K562 (cell line): ENCODE measurements around the gene RNPEP. TPM values are rescaled to one million over a fixed set of nuclear protein-coding genes. Genes with fewer than 3 reads are reported as not detected.

ENCODE experiments used
- AFF1 ChIP-seq, 2 experiments: fragments of 450-650 bp; IDR thresholded peaks; 2 replicates each; pipeline ENCODE4 v1.6.1; 2018; ENCODE audit warnings: mild to moderate bottlenecking in 2 of 2, low read depth in 1 of 2; ENCODE audit not compliant: partially characterized antibody in 2 of 2
- ATF7 ChIP-seq: fragments of 450-650 bp; IDR thresholded peaks from 2 replicates; pipeline ENCODE4 v1.7.1; 2014; ENCODE audit warnings: mild to moderate bottlenecking, moderate library complexity
- BRCA1 ChIP-seq, 2 experiments: fragments of 450-650 bp in 1 of 2; sonication (generic) in 1 of 2; formaldehyde crosslinking in 1 of 2; IDR thresholded peaks; 2 replicates each; pipeline versions ENCODE4 v1.5.0 to v1.6.1; 2017 to 2020; ENCODE audit warnings: mild to moderate bottlenecking in 1 of 2, missing genetic modification reagents in 1 of 2
- C11orf30 ChIP-seq: fragments of 450-650 bp; IDR thresholded peaks from 2 replicates; pipeline ENCODE4 v1.6.1; 2016; ENCODE audit warnings: low read depth, mild to moderate bottlenecking
- CBFA2T3 ChIP-seq: fragments of 450-650 bp; IDR thresholded peaks from 2 replicates; pipeline ENCODE4 v1.6.1; 2017
- DNMT1 ChIP-seq: fragments of 450-650 bp; IDR thresholded peaks from 2 replicates; pipeline ENCODE4 v1.6.1; 2016; ENCODE audit warnings: antibody characterized with exemption, mild to moderate bottlenecking
- FOXP1 ChIP-seq: sonication (generic); formaldehyde crosslinking; IDR thresholded peaks from 2 replicates; pipeline ENCODE4 v1.8.0; 2022; ENCODE audit warnings: mild to moderate bottlenecking, missing genetic modification reagents
- KDM4B ChIP-seq, 2 experiments: fragments of 450-650 bp in 1 of 2; sonication (generic) in 1 of 2; IDR thresholded peaks; 2 replicates each; pipeline ENCODE4 v1.6.1; 2016 to 2017; ENCODE audit warnings: borderline replicate concordance in 2 of 2, antibody characterized with exemption in 1 of 2, low read depth in 1 of 2, mild to moderate bottlenecking in 1 of 2
- RERE ChIP-seq: sonication (generic); formaldehyde crosslinking; IDR thresholded peaks from 2 replicates; pipeline ENCODE4 v1.8.0; 2023; ENCODE audit warnings: missing genetic modification reagents, mild to moderate bottlenecking, borderline replicate concordance
- SMARCA5 ChIP-seq: fragments of 450-650 bp; IDR thresholded peaks from 2 replicates; pipeline ENCODE4 v1.6.1; 2016
- SRF ChIP-seq, 2 experiments: fragments of 250-450, 450-650 bp in 1 of 2; sonication (Bioruptor Pico) in 1 of 2; sonication (generic) in 1 of 2; formaldehyde crosslinking; IDR thresholded peaks; 2 replicates each; pipeline versions ENCODE4 v1.5.0 to v1.5.1; 2020 to 2022; ENCODE audit warnings: mild to moderate bottlenecking in 1 of 2, missing genetic modification reagents in 1 of 2
- TEAD4 ChIP-seq, 2 experiments: sonication (generic) in 1 of 2; formaldehyde crosslinking in 1 of 2; IDR thresholded peaks; 2 replicates each; pipeline versions ENCODE4 v1.6.1 to v1.8.0; 2012 to 2022; ENCODE audit warnings: borderline replicate concordance in 1 of 2, inconsistent platforms in 1 of 2, low read length in 1 of 2, mild to moderate bottlenecking in 1 of 2, missing genetic modification reagents in 1 of 2
- ZBTB2 ChIP-seq: fragments of 450-650 bp; IDR thresholded peaks from 2 replicates; pipeline ENCODE4 v1.6.1; 2016; ENCODE audit warnings: antibody characterized with exemption
- ZNF586 ChIP-seq: fragments of 450-650 bp; formaldehyde crosslinking; conservative IDR thresholded peaks from 2 replicates; pipeline ENCODE4 v1.4.0; 2020; ENCODE audit warnings: mild to moderate bottlenecking, moderate library complexity
- ZNF766 ChIP-seq: fragments of 200-800 bp; sonication (Bioruptor generic); conservative IDR thresholded peaks from 2 replicates; pipeline ENCODE4 v1.6.1; 2016; ENCODE audit warnings: missing genetic modification characterization, missing compliant biosample characterization
- polyA plus RNA-seq, 8 experiments: library from polyadenylated mRNA; depleted of rRNA in 4 of 8; stranded (reverse) in 5 of 8; unstranded in 3 of 8; fragments of >200 nt; fragmentation: Nextera tagmentation in 2 of 8; fragmentation: Illumina TruSeq in 1 of 8; extraction: Ambion mirVana in 2 of 8; extraction: Trizol in 1 of 8; gene quantifications; 2 replicates each; pipeline versions ENCODE4 v1.2.1 to v1.2.3, GENCODE V29; 2011 to 2014; ENCODE audit warnings: inconsistent platforms in 1 of 8, missing spikeins in 1 of 8
- total RNA-seq, 7 experiments: library from RNA; depleted of rRNA in 6 of 7; stranded (reverse); fragments of >200 nt in 6 of 7; fragmentation: Illumina TruSeq in 2 of 7; extraction: Trizol in 2 of 7; gene quantifications; 2 replicates each; pipeline versions ENCODE4 v1.2.1 to v1.2.3, GENCODE V29; 2011 to 2021; ENCODE audit warnings: low replicate concordance in 1 of 7

RNPEP gene
- total and polyA plus RNA-seq, 9 of the 15 experiments (the other 6 are each of a cell fraction or from before 2014, with no cell fraction given) = 27.5 to 131 (median 63.4) TPM

- no peak for TF ChIP-seq RERE
- peak; percentile 90; the same call in 1 of the 2 replicates for TF ChIP-seq SMARCA5
- TF ChIP-seq ZBTB2 = peak; percentile 47; the same call in 1 of the 2 replicates
- peak; percentile 36 to 49 for TF ChIP-seq AFF1 (IDR thresholded peaks at IDR 0.05; ENCODE audit: low read depth in 1 of 2, partially characterized antibody in 2 of 2)
- TF ChIP-seq DNMT1 = no peak
- TF ChIP-seq ATF7 = peak; percentile 61; the same call in 1 of the 2 replicates
- 0 out of 2 replicates have a peak, but pooled peaks have one; percentile 42 for TF ChIP-seq FOXP1 (CRISPR knock-in tag)
- no peak for TF ChIP-seq BRCA1 (IDR thresholded peaks at IDR 0.05)
- TF ChIP-seq BRCA1 (CRISPR knock-in tag; IDR thresholded peaks at IDR 0.05) = no peak
- TF ChIP-seq SRF (CRISPR knock-in tag; IDR thresholded peaks at IDR 0.05) = peak in 1 of 2 experiments; percentile 20; a peak in 1 of 4 replicates
- peak in 1 of 2 experiments; percentile 59; a peak in 1 of 4 replicates for TF ChIP-seq KDM4B (IDR thresholded peaks at IDR 0.05; ENCODE audit: borderline replicate concordance in 2 of 2, low read depth in 1 of 2)
- no peak for TF ChIP-seq C11orf30
- no peak for TF ChIP-seq ZNF586
- peak; percentile 41; the same call in 1 of the 2 replicates for TF ChIP-seq ZNF766 (CRISPR knock-in tag)
- peak; percentile 89 for TF ChIP-seq CBFA2T3
- TF ChIP-seq TEAD4 (IDR thresholded peaks at IDR 0.05; ENCODE audit: low read length) = peak; percentile 73
- TF ChIP-seq TEAD4 (CRISPR knock-in tag; IDR thresholded peaks at IDR 0.05; ENCODE audit: borderline replicate concordance) = no peak
These were observed 36.2 kb downstream of the RNPEP start (continued) for GRCh38 chr1:202018468-202019234.
